ENCODE data around the gene DAD1.
"Not testable (repeated sequence)": the region's sequence is repeated elsewhere in the genome, so short reads cannot be mapped to it uniquely, and the experiment has no call there.

The DAD1 gene

GRCh38 chr14:22598099-22598895, 9.3 kb upstream of the DAD1 start, which contains the start of gene ABHD4:
Gene ABHD4 (plus strand): TSS chr14:22598300. CDS start chr14:22598307, 7 bp downstream.
- DNase-seq = peak; percentile 63

GRCh38 chr14:22597771-22598098, 8.7 kb upstream of the DAD1 start:
- peak; percentile 45 for DNase-seq

GRCh38 chr14:22597265-22597664, 8.2 kb upstream of the DAD1 start:
- DNase-seq = peak; percentile 40

DNA sequence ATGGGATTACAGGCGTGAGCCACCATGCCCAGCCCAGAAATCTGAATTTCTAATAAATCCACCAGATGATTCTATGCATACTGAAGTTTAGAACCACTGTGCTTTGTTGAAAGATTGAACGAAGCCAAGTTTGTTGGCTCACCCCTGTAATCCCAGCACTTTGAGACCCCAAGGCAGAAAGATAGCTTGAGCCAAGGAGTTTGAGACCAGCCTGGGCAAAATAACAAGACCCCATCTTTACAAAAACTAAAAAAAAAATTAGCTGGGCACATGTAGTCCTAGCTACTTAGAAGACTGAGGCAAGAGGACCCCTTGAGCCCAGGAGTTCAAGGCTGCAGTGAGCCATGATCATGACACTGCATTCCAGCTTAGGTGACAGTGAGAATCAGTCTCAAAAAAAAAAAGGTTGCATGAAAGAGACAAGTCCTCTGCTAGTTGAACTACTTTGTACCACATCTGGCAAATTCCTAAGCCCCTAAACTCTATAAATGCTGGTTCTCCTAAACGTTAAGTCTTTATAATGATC, 7.4 kb upstream of the DAD1 start:
- no peak for DNase-seq

DNA sequence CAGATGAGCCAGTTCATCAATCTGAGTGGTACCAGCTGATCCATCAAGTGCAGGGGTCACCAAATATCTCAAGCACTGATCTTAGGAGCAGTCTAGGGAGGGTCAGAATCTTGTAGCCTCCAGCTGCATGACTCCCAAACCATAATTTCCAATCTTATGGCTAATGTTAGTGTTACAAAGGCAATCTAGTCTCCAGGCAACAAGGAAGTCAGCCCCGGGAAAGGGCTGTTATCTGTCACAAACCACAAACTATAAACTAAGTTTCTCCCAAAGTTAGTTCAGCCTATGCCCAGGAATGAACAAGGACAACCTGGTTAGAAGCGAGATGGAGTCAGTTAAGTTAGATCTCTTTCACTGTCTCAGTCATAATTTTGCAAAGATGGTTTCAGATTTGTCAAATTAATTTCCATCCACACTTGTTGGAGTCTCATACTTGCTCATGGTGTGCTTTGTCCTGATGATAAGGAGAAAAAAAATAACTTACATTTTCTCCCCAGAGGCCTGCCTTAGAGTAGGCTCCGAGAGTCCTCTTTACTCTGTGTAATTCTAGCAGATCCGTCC, 5.2 kb upstream of the DAD1 start:
- DNase-seq = peak; percentile 28

- no peak for DNase-seq
These were observed 4.6 kb upstream of the DAD1 start for GRCh38 chr14:22593601-22594000.

GRCh38 chr14:22593189-22593588, 4.2 kb upstream of the DAD1 start:
- DNase-seq = no peak

DNA sequence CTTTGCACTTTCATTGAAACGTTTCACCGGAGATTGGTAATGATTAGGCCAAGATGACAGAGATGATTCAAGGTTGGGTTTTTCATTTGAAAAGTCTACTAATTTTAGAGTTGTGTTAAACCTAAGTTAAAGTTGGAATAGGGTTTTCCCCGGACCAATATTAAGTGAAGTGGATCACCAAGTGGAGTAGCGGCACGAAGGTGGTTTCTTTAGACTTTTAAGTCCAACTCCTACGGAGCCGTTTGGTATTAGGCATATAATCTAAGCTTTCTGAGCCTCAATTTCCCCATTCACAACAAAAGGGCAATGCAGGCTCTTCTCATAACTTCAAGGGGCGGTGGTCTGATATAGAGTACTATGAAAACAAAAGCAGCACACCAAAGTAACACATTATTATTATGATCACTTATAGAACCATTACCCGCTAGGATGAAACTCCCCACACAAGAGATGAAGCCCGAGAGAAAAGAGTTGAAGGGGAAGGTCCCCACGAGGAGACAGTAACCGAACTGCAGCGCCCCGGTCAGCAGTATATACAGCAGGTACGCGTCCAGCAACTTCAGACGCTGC, 413 bp downstream of the DAD1 start:
- no peak for DNase-seq

DNA sequence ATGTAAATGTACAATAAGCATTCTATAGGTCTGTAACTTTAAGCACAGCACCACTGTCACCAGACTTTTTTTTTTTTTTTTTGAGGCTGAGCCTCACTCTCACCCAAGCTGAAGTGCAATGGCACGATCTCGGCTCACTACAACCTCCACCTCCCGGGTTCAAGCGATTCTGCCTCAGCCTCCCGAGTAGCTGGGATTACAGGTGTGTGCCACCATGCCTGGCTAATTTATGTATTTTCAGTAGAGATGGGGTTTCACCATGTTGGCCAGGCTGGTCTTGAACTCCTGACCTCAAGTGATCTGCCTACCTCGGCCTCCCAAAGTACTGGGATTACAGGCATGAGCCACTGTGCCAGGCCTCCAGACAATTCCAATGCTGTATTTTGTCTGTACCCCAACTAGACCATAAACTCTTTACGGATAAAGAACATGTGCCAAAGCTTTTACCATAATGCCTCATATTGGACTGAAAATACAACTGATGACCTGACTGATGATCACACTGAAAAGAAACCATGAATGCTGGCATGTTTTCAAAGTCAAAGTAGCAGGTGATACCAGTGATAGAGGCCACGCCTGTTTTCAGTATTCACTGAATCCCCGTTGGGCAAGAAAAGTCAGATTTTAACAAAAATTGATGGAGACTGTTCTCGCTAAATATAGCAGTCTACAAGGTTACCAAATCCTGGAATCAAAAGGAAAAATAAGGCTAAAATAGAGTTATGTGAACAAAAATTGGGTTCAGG, 1.2 kb downstream of the DAD1 start:
- not testable (repeated sequence) for DNase-seq

DNA sequence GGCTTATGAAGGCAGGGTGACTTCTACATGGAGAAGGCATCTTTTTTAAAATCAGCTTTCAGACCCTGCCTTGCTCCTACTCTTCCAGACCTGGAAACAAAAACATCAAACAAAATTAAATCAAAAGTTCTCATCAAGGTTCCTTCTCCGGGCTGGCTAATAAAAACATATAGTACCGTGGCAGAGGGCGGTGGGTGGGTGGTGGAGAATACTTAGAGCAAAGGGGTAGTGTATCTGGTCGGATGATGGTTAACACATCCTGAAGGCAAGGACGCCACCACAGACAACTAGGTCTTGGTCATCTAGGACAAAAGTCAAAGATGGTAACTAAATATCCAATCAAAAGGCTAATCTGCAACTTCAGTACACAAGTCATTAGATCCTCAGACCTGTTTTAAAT, 1.8 kb downstream of the DAD1 start:
- DNase-seq = no peak

- DNase-seq = no peak
These were observed 5.0 kb downstream of the DAD1 start for GRCh38 chr14:22583994-22584393.

DNA sequence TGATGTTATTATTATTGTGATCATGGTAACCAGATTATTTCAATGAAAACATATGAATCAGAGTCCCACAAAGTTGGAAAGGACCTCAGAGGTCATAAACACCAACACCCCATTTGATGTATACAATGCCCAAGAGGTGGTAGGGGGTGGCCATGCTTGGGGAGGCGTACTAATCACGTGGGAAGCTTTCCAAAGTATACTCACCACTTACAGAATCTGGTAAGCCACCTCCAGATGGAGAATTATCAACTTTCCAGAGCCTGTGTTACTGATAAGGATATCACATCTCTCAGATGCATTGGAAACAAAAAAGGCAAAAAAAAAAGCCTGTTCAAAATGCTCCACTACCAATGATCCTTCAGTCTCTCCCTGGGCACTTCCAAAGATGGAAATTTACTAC, 8.4 kb downstream of the DAD1 start:
- DNase-seq = no peak

- no peak for DNase-seq
These were observed 9.1 kb downstream of the DAD1 start for GRCh38 chr14:22579881-22580280.

- no peak for DNase-seq
These were observed 9.8 kb downstream of the DAD1 start for GRCh38 chr14:22579236-22579635.

DNA sequence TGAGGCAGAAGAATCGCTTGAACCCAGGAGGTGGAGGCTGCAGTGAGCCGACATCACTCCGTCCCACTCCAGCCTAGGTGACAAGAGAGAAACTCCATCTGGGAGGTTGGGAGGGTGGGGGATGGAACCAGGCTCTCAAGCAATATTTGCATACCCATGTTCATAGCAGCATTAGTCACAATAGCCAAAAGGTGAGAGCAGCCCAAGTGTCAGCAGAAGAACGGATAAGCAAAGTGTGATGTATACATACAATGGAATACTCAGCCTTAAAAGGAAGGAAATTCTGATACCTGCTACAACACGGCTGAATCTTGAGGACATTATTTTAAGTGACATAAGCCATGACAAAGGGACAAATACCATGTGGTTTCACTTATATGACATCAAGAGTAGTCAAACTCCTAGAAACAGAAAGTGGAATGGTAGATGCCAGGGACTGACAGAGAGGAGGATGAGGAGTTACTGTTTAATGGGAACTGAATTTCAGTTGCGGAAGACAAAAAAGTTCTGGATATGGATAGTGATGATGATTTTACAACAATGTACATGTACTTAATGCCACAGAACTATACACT, 11.6 kb downstream of the DAD1 start:
- DNase-seq = no peak

DNA sequence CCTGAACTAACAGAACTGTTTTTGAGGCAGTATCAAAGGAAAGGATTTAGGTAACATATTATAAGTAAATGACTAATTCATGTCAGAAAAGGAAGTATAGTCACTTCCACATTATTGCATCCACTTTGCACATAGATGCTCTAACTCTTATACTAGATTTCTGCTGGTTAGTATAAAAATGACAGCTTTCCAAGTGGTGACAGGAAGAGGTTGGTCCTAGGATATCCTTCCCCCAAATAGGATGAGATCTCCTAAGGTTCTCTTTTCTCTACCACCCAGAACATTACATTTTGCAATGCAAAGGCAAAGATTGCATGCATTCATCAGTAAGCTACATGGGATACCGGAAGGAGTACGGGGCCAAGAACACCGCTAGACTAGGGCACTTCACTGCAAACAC, 15.2 kb downstream of the DAD1 start:
- DNase-seq = no peak

GRCh38 chr14:22572562-22573058, 16.4 kb downstream of the DAD1 start:
- DNase-seq = no peak

GRCh38 chr14:22570132-22570949, 18.7 kb downstream of the DAD1 start:
- peak; percentile 96 for DNase-seq

GRCh38 chr14:22569737-22570131, 19.3 kb downstream of the DAD1 start:
- DNase-seq = no peak

GRCh38 chr14:22569106-22569736, 19.8 kb downstream of the DAD1 start:
- DNase-seq = no peak

- DNase-seq = no peak
These were observed 21.6 kb downstream of the DAD1 start for GRCh38 chr14:22567437-22567836.

- DNase-seq = no peak
These were observed 22.2 kb downstream of the DAD1 start for GRCh38 chr14:22566845-22567244.

Measured in OCI-M1 (cell line).